GM04504 (cell line): ENCODE measurements around the gene ACOX3.

Experiments used
- DNase-seq: peaks from one replicate; pipeline ENCODE4 v3.0.0-alpha.2; 2012; ENCODE audit warnings: low read depth

The ACOX3 gene

GRCh38 chr4:8334786-8335460 is 105.6 kb downstream of the ACOX3 start:
- DNase-seq, result no peak

- no peak for DNase-seq
Observed at GRCh38 chr4:8333726-8334460, 106.6 kb downstream of the ACOX3 start.

GRCh38 chr4:8332891-8333331 is 107.6 kb downstream of the ACOX3 start:
- no peak for DNase-seq

- DNase-seq, result no peak
Observed at GRCh38 chr4:8332038-8332857, 108.3 kb downstream of the ACOX3 start.

- no peak for DNase-seq
Observed at GRCh38 chr4:8331575-8331955, 109.0 kb downstream of the ACOX3 start.

GRCh38 chr4:8330821-8331574 is 109.5 kb downstream of the ACOX3 start:
- no peak for DNase-seq

- DNase-seq, result no peak
Observed at GRCh38 chr4:8329859-8330761, 110.4 kb downstream of the ACOX3 start.

GRCh38 chr4:8329560-8329858 is 111.0 kb downstream of the ACOX3 start:
- DNase-seq, result no peak

GRCh38 chr4:8328866-8329559 is 111.5 kb downstream of the ACOX3 start:
- DNase-seq, result no peak

- DNase-seq, result no peak
Observed at GRCh38 chr4:8328456-8328855, 112.1 kb downstream of the ACOX3 start.

GRCh38 chr4:8326206-8326605 is 114.3 kb downstream of the ACOX3 start:
- DNase-seq, result no peak

- no peak for DNase-seq
Observed at GRCh38 chr4:8325291-8325973, 115.1 kb downstream of the ACOX3 start.

GRCh38 chr4:8324640-8325239 is 115.8 kb downstream of the ACOX3 start:
- no peak for DNase-seq

- no peak for DNase-seq
Observed at GRCh38 chr4:8323947-8324555, 116.5 kb downstream of the ACOX3 start.

- no peak for DNase-seq
Observed at GRCh38 chr4:8322794-8323704, 117.5 kb downstream of the ACOX3 start.

GRCh38 chr4:8321771-8322170 is 118.8 kb downstream of the ACOX3 start:
- DNase-seq, result no peak

GRCh38 chr4:8321220-8321619 is 119.3 kb downstream of the ACOX3 start:
- DNase-seq, result no peak

GRCh38 chr4:8320386-8320750 is 120.2 kb downstream of the ACOX3 start:
- DNase-seq, result no peak
